ENCODE measurements around the gene SLC10A6.

The SLC10A6 gene

GRCh38 chr4:86841309-86841708 is 7.9 kb downstream of the SLC10A6 start:
- Histone ChIP-seq H3K4me3 (ENCODE audit: low read depth, low read length) (no peak overlapping the region), H3K9me3 (no peaks in the 10 kb centered on the region), H3K36me3 (no peaks in the 10 kb centered on the region), H3K4me1 (no peaks in the 10 kb centered on the region), H3K27me3 (no peaks in the 10 kb centered on the region)
- DNase-seq: no peak
- no peak for TF ChIP-seq CTCF (IDR thresholded peaks at IDR 0.05; ENCODE audit: low read depth, low read length)

- DNase-seq: no peak
- no peak for TF ChIP-seq CTCF (IDR thresholded peaks at IDR 0.05; ENCODE audit: low read depth, low read length)
- no peaks in the 10 kb centered on the region for H3K9me3 ChIP-seq
Observed at GRCh38 chr4:86840858-86841257, 8.3 kb downstream of the SLC10A6 start.

GRCh38 chr4:86837691-86838503 is 11.3 kb downstream of the SLC10A6 start:
- H3K4me3 ChIP-seq (ENCODE audit: low read depth, low read length): no peak overlapping the region
- DNase-seq: no peak
- no peak for TF ChIP-seq CTCF (IDR thresholded peaks at IDR 0.05; ENCODE audit: low read depth, low read length)
- no peaks in the 10 kb centered on the region for H3K4me1 ChIP-seq
- H3K27me3 ChIP-seq: no peaks in the 10 kb centered on the region
- no peaks in the 10 kb centered on the region for H3K36me3 ChIP-seq
- no peaks in the 10 kb centered on the region for H3K9me3 ChIP-seq

More at GRCh38 chr4:86840858-86841257, 8.3 kb downstream of the SLC10A6 start:
- no peaks in the 10 kb centered on the region for H3K27me3 ChIP-seq
- H3K36me3 ChIP-seq: no peaks in the 10 kb centered on the region
- H3K4me3 ChIP-seq (ENCODE audit: low read depth, low read length): no peak overlapping the region
- H3K4me1 ChIP-seq: no peaks in the 10 kb centered on the region

GRCh38 chr4:86835677-86836076 is 13.5 kb downstream of the SLC10A6 start:
- no peaks in the 10 kb centered on the region for H3K4me1 ChIP-seq
- TF ChIP-seq CTCF (IDR thresholded peaks at IDR 0.05; ENCODE audit: low read depth, low read length): no peak
- H3K36me3 ChIP-seq: no peaks in the 10 kb centered on the region
- no peaks in the 10 kb centered on the region for H3K9me3 ChIP-seq
- H3K4me3 ChIP-seq (ENCODE audit: low read depth, low read length): no peak overlapping the region
- DNase-seq: no peak
- H3K27me3 ChIP-seq: no peaks in the 10 kb centered on the region

- DNase-seq: no peak
Observed at GRCh38 chr4:86834901-86835300, 14.3 kb downstream of the SLC10A6 start.

More at GRCh38 chr4:86834901-86835300, 14.3 kb downstream of the SLC10A6 start:
- Histone ChIP-seq H3K4me3 (ENCODE audit: low read depth, low read length) (no peak overlapping the region), H3K27me3 (no peaks in the 10 kb centered on the region), H3K36me3 (no peaks in the 10 kb centered on the region), H3K9me3 (no peaks in the 10 kb centered on the region), H3K4me1 (no peaks in the 10 kb centered on the region)
- TF ChIP-seq CTCF (IDR thresholded peaks at IDR 0.05; ENCODE audit: low read depth, low read length): no peak
